COR-L47 (cell line): ENCODE data around the gene R3HDM2.
A peak's percentile ranks its signal among the peaks of the same experiment; 100 is the strongest.
"Not testable (repeated sequence)": the region's sequence is repeated elsewhere in the genome, so short reads cannot be mapped to it uniquely, and the experiment has no call there.

ENCODE experiments used
- DNase-seq: peaks from one replicate; lab custom pipeline; 2025; lab: John Stamatoyannopoulos, UW

Gene R3HDM2

DNA sequence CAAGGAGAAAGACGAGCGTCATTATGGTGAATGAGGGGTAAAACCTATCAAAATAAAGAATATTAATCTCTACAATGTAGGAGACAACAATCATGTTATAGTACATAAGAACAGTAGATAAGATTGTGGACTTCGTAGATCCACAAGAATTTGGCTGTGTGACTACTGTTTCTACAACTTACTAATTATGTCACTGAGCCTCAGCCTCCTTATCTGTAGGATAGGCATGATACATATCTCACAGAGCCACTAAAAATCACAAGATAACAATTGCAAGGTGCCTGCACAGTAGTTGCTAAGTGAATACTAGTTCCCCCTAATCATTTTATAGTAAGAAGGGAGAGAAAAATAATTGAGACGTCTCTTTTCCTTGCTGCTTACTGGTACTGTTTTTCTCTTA lies 101.6 kb downstream of the R3HDM2 start:
- no peak for DNase-seq

DNA sequence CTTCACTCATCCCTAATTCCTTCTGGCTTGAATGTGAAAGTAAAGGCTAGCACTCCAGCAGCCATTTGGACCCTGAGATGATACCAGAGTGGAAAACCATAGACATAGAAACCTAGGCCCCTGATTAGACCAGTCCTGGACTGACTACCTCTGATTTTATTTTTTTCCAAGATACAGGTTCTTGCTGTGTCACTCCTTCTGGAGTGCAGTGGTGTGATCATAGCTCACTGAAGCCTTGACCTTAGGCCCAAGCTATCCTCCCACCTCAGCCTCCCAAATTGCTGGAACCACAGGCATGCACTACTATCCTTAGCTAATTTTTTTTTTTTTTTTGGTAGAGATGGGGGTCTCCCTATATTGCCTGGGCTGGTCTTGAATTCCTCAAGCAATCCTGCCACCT lies 105.4 kb downstream of the R3HDM2 start:
- DNase-seq, result no peak

DNA sequence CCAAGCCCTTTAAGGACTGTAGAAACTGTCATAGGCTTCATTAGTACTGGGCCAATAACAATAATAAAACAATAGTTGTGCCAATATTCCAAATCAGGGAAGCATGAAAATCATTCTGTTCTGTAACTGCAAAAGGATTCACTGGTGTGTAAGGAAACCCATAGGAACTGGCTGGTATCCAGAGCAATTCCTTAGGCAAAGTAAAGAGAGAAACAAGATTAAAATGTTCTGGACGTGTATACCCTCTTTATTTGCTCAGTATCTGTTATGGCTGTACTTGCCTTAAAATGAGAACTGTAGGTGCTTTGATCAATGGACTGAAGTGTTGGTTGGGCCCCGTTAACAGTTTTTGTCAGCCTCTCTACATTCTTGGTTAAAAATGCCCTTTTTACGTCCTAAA lies 107.4 kb downstream of the R3HDM2 start:
- DNase-seq, result no peak

DNA sequence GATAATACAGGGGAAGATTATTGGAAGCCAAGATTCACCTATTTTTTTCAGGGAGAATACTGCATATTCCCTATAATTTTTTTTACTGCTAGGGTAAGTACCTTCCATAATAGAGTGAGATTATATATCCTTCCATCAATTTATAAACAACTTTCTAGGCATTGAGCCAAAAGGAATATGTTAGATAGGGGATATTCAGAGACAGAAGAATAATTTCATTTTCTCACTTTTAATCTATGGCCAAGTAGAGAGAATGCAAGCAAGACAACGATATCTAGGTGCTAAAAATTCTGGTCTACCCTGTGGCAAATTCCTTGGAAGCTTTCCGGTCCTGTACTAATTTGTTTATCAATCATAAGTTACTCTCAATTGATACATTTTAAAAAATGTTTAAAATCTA lies 110.2 kb downstream of the R3HDM2 start:
- DNase-seq, result no peak

DNA sequence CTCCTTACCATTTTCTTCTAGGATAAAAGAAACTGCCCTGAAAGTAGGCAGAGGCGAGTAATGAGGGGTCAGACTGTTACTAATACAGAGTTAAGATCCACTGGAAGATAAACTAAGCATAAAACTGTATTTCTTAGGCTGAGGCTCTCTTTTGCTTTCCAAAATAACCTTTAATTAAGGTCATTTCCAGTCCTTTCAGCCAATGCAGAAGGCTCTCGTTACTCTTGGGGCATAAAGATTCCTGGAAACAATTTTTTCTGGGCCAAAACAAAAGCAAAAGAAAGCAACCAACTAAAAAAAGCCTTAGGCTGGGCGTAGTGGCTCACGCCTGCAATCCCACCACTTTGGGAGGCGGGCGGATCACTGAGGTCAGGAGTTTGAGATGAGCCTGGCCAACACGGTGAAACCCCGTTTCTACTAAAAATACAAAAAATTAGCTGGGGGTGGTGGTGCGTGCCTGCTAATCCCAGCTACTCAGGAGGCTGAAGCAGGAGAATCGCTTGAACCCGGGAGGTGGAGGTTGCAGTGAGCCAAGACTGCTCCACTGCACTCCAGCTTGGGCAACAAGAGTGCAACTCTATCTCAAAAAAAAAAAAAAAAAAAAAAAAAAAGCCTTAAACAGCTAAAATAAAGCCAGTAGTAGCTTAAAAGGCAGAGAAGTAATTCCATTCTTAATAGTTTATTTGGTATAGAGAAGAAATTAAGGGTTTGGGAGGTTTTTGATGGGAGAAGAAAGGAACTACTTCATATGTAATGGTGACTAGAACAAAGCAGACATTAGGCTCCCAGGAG lies 111.0 kb downstream of the R3HDM2 start:
- no peak for DNase-seq

DNA sequence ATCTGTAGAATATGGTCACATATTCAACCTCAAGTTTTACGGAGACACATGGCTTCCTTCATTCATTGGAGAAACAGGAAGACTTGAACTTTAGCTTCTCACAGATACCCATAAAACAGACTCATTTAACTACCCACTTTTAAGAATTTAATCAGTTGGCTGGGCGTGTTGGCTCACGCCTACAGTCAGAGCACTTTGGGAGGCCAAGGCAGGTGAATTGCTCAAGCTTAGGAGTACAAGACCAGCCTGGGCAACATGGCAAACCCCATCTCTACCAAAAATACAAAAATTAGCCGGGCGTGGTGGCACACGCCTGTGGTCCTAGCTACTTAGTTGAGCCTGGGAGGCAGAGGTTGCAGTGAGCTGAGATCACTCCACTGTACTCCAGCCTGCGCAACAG lies 115.2 kb downstream of the R3HDM2 start:
- no peak for DNase-seq

DNA sequence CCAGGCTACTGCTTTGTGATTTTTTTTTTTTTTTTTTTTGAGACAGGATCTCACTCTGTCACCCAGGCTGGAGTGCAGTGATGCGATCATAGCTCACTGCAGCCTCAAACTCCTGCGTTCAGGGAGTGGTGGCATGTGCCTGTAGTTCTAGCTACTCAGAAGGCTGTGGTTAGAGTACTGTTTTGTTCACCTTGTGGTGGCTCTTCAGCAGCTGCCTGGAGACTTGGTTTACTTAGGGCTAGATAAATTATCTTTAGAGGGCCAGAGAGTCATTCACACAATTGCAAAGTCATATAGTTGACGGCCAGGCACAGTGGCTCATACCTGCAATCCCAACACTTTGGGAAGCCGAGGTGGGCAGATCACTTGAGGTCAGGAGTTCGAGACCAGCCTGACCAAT lies 118.6 kb downstream of the R3HDM2 start:
- DNase-seq, result not testable (repeated sequence)

DNA sequence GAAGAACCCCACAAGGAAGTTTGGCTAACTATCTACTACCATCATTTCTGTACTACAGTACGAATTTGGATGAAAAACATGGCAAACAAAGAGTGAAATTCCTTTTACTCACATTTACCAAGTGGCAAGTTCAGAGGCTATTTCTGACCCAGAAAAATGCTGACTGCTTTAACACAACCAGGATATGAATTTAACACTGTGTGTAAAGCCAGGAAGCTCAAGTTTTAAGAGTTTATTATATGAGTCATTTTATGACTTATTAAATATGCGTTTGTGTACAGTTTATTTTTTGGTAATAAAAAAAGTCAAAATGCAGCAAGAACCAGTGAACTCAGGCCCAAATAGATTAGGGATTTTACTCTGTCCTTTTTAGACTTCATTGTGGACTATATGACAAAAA lies 121.4 kb downstream of the R3HDM2 start:
- DNase-seq, result no peak

DNA sequence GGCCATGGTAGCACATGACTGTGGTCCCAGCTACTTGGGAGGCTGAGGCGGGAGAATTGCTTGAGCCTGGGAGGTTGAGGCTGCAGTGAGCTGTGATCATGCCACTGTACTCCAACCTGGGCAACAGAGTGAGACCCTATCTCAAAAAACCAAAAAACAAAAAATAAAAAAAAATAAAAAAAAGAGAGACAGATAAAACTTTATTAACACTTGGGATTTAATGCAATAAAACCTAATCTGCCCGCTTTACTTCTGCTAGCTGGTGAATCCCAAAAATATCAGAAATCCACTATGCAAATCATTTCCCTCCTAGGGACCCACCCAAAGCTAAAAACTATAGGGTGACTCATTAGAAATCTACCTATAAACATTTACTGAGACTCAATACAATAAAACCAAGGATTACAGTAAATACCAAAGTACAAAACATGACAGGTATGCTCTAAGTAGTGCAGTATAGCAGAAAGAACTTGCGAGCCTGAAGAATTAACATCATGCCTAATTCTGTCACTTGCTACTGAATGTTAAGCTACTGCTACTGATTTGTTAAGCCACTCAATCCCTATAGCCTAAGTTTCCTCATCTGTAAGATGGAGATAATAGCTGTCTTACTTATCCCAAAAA lies 129.8 kb downstream of the R3HDM2 start:
- DNase-seq, result no peak

DNA sequence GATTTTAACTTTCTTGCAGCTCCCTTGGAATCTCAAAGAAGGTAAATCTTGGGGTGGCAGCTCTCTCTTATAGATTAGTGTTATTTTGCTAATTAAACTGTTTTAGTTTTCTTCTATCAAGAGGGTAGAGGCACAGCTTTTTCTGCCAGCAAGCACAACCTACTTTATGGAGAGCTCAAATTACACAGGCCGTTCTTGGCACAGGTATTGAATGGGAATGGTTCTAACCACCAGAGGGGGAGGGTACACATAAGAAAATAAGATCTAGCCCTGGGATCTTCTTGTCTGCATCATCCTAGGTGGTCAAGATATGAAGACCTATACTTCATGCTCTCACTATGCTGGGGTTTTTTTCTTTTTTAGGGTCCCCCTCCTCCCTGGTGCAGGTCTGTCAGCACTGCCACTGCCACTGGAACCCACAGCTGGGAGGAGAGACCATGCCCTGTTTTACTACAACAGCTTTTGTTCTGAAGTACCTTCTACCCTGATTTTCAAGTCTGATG lies 131.3 kb downstream of the R3HDM2 start:
- DNase-seq, result no peak

DNA sequence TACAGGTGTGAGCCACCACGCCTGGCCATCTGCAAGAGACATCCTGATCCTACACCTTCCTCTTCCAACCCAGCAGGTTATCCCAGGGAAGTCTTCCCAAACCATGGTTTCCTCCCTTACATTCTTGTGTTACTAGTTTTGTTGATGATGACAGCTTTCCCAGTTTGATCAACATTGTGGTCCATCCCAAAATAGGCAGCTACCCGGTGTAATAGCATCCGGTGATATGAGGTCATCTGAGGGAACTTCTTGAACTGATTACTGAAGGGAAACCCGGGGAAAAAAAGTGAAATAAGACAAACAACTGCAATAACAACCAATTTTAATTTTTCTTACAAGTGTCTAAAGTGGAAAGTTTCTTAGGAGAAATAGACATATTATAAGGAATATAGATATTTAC lies 134.6 kb downstream of the R3HDM2 start:
- no peak for DNase-seq

DNA sequence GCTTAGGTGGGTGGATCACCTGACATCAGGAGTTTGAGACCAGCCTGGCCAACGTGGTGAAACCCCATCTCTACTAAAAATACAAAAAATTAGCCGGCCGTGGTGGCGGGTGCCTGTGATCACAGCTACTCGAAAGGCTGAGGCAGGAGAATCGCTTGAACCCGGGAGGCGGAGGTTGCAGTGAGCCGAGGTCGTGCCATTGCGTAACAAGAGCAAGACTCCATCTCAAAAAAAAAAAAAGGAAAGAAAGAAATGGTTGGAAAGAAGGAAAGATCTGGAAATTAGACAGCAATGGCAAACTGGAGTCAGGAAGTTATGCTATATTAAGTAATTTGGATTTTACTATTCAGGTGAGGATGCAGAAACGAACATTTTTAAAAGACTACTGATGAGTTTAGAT lies 148.8 kb downstream of the R3HDM2 start:
- not testable (repeated sequence) for DNase-seq

DNA sequence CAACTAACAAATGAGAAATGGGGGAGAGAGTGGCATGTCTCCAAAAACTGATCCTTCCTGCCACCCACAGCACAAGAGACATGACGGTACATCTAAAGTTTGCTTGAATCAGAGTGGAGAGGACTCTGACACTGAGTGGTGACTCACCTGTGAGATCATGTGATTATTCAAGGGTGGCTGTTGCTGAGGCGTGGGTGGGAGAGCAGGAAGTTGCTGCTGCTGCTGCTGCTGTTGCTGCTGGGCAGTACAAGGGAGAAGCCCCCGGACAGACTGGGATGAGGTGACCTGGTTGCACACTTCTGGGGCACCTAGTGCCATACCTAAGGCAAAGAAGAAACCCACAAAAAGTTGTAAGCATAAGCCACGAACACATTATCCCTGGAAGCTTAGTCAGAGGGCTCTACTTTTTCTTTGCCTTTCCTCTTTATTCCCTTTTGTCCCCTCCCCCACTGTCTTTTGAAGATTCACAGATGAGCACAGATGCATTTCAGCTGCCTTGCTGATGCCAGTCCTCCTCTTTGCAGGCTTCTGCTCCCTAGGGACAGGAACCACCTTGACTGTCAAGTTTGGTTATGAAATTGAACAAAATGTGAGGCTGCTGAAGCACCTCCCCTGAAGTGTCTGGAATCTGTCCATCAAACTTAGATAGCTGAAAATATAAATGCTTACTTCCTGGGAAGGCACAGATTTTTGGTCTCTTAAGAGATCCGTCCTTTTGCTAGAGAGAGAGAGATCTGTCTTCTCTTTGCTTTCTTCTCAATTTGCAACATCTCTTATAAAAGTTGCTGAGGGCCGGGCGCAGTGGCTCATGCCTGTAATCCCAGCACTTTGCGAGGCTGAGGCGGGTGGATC lies 150.4 kb downstream of the R3HDM2 start:
- DNase-seq, result no peak

DNA sequence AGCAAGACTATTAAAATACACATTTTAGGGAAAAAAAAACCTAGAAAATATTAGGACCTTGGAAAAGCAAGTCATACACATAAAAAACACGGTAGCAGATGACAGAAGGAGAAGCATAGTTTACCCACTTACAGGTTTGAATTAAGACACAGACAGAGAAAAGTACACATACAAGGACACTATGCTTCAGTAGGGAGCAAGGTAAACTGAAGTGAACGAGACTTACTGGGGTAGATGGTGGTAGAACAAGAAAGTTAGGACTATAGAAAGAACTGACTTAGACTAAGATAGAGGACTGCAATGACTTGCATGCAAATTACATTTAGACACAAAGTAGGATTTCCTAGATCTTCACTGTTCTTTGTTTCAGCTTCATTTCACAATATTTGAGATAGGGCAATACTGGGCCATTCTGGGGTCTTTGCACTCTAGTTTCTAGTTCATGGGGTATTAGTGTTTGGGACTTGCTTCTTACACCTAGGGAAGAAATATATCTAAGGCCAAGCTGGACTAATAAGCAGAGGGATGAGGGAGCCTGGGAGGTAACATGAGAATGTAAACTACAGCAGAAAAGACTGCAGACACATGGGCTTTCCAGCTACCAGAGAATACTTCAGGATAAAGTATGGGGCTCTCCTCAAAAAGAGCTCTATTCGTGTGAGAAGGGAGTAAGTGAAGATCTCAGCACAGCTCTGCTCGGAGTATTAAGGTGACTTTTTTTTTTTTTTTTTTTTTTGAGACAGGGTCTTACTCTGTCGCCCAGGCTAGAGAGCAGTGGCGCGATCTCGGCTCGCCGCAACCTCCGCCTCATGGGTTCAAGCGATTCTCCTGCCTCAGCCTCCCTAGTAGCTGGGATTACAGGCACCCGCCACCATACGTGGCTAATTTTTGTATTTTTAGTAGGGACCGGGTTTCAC lies 152.1 kb downstream of the R3HDM2 start:
- no peak for DNase-seq

DNA sequence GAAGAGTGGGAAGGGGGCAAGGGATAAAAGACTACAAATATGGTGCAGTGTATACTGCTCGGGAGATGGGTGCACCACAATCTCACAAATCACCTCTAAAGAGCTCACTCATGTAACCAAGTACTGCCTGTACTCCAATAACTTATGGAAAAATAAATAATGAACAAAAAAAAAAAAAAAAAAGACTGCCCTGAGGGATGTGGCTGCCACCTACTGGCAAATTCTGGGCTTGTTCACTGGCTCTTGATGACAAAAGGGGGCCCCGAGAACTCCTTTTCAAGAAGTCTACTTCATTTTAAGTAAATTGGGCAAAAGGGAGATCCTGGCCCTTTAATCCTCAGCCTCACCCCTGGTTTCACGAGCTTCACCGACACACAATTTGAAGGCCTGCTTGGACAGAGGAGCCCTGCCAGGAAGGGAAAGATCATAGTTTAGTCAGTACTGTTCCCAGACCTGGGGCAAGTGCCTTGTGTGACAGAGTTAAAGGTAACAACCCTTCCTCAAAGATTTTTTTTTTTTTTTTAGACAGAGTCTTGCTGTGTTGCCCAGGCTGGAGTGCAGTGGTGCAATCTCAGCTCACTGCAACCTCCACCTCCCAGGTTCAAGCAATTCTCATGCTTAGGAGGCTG lies 153.8 kb downstream of the R3HDM2 start:
- peak; percentile 13 for DNase-seq

DNA sequence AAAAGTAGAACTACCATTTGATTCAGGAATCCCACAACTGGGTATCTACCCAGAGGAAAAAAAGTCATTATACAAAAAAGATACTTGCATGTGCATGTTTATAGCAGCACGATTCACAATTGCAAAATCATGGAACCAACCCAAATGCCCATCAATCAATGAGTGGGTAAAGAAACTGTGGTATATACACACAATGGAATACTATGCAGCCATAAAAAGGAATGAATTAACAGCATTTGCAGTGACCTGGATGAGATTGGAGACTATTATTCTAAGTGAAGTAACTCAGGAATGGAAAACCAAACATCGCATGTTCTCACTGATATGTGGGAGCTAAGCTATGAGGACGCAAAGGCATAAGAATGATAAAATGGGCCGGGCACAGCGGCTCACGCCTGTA lies 154.6 kb downstream of the R3HDM2 start:
- DNase-seq, result not testable (repeated sequence)

DNA sequence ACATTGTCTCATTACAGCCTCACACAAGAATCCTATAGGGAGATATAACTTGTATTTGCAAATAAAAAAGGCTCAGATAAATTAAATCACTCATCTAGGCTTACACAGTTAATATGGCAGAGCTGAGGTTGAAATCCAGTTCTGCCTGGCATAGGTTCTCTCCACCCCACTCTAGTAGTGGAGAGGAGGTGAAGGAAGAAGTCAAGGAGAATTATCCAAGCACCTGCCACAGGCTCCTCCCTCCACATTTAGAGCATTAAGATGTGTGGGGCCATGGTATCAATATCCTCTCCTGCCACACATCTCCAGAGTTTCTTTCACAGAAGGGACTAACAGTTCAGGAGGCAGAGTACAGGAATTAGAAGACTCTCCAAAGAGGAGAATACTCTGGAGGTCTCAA lies 157.3 kb downstream of the R3HDM2 start:
- no peak for DNase-seq

DNA sequence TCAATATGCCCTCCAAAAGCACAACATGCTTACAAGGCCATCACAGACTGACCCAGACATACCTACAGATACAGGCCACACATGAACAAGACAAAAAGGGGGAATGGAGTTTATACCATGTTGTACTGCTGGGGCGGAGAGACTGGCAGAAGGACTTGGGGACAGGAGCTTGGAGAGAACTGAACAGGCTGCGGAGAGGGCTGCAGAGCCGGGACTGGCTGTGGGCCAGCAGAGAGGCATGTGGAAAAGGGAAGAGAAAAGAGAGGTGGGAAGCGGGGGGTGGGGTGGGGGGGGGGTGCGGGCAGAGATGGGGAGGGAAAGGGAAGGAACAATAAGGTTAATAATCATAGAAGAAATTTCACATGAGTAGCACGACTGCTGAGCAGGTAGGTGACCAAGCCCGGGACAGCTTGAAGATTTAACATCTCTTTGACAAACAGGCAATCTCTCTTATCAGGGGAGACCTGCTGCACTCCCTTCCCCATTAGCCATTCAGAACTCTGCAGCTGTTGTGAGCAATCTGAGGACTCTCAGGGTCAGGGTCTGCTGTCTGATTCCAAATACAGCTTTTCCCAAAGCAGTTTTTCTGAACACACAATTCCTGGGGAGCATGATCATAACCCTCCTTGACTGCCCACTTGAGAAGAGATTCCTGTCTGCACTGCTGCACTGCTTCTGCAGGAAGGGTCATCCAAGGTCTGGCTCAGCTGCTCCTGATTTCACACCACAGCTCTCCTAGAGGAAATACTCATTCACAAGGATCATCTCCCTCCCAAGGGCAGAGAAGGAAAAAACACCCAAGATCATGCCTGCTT lies 158.3 kb downstream of the R3HDM2 start:
- no peak for DNase-seq

DNA sequence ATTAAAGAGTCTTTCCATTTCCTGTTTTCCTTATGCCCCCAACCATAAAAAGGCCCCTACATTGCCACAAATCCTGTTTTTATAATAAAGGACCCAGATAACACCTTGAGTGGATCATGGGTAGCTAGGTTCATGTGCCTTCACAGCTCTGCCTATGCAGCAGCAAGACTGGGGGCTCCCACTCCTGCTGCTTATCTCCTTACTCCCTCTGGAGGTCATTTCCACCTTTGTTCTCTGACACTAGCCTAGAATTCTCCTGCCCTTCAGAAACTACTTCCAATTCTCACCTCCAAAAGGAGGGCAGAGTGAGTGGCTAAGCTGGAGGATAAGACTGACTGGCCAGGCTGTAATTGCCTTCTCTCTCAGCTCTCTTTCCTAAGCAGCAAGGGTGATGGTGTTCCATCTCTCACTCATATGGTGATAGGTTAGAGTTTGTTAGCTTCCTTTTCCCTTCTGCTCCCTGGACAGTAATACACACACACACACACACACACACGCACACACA lies 159.8 kb downstream of the R3HDM2 start:
- no peak for DNase-seq

DNA sequence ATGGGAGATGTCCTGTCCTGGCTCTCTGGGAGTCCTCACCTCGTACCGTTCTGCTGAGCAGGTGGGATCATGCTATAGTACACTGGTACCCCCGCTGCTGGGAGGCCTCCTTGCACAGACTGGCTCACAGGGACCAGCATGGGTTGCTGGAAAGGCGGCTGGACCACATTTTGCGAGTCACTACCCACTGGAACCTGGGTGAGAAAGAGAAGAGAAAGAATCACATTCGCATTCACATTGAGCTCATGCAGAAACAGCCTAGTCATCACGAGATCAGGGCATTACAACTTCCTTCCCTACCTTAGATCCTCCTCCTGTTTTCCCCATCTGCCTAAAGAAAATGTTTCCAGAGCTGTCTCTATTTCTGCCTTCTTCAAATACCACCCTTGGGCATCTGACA lies 162.6 kb downstream of the R3HDM2 start:
- no peak for DNase-seq
